HFFc6 (cell line): ENCODE data around the gene SLC28A3. TPM values are rescaled to one million over a fixed set of nuclear protein-coding genes. Genes with fewer than 3 reads are reported as not detected.

Experiments used
- DNase-seq: peaks from one replicate; pipeline ENCODE4 v3.0.0-alpha.2; 2018
- H3K27ac Mint-ChIP-seq: 2 replicates; pipeline ENCODE4 v1.8.0; 2020; ENCODE audit warnings: mild to moderate bottlenecking, mixed read lengths
- H3K27me3 Mint-ChIP-seq: 2 replicates; pipeline ENCODE4 v1.8.0; 2021; ENCODE audit warnings: mild to moderate bottlenecking, moderate library complexity, mixed read lengths; ENCODE audit not compliant: insufficient read depth
- H3K36me3 Mint-ChIP-seq: 2 replicates; pipeline ENCODE4 v1.8.0; 2021; ENCODE audit warnings: low read depth, mixed read lengths
- H3K4me1 Mint-ChIP-seq: 2 replicates; pipeline ENCODE4 v1.8.0; 2020; ENCODE audit warnings: low read depth, mixed read lengths
- H3K4me3 Mint-ChIP-seq: 2 replicates; pipeline ENCODE4 v1.8.0; 2020; ENCODE audit warnings: mild to moderate bottlenecking, moderate library complexity, mixed read lengths
- H3K9me3 Mint-ChIP-seq: 2 replicates; pipeline ENCODE4 v1.8.0; 2020; ENCODE audit warnings: mild to moderate bottlenecking, mixed read lengths
- CTCF ChIP-seq: fragments of 200-600 bp; sonication (generic); IDR thresholded peaks from 2 replicates; pipeline ENCODE4 v1.5.0; 2021; ENCODE audit warnings: antibody characterized with exemption, mild to moderate bottlenecking
- total RNA-seq, 6 experiments: library from RNA; stranded (reverse); fragmentation: NEBNext Ultra II Directional; extraction: Animal tissue kit (Norgen Biotek cat#: 25700); gene quantifications; 2 replicates in 1 of 6; 3 replicates in 5 of 6; pipeline ENCODE4 v1.2.3, GENCODE V29; 2021

Gene SLC28A3
- total RNA-seq, 6 experiments from 2014 or later: 0.43 to 0.64 (median 0.54) TPM

GRCh38 chr9:84315278-84315877, 25.2 kb downstream of the SLC28A3 start:
- Mint-ChIP-seq H3K27me3 (peaks cover 2% of the 10 kb centered on the region), H3K27ac (no peak overlapping the region), H3K4me1 (peaks cover 24% of the 10 kb centered on the region), H3K4me3 (no peak overlapping the region), H3K36me3 (no peaks in the 10 kb centered on the region), H3K9me3 (no peaks in the 10 kb centered on the region)
- DNase-seq: peak; percentile 32
- TF ChIP-seq CTCF: peak; percentile 94

- DNase-seq: no peak
- Mint-ChIP-seq H3K36me3 (no peaks in the 10 kb centered on the region), H3K27ac (no peak overlapping the region), H3K4me3 (no peak overlapping the region), H3K27me3 (peaks cover 2% of the 10 kb centered on the region), H3K9me3 (no peaks in the 10 kb centered on the region), H3K4me1 (peaks cover 24% of the 10 kb centered on the region)
- no peak for TF ChIP-seq CTCF
Measured at GRCh38 chr9:84314306-84314705, 26.3 kb downstream of the SLC28A3 start.

- TF ChIP-seq CTCF: no peak
- Mint-ChIP-seq H3K27ac (no peak overlapping the region), H3K4me3 (no peak overlapping the region), H3K4me1 (peaks cover 11% of the 10 kb centered on the region), H3K9me3 (no peaks in the 10 kb centered on the region), H3K36me3 (no peaks in the 10 kb centered on the region), H3K27me3 (no peaks in the 10 kb centered on the region)
- DNase-seq: no peak
Measured at GRCh38 chr9:84310883-84311282, 29.7 kb downstream of the SLC28A3 start.

GRCh38 chr9:84305497-84306131, 34.9 kb downstream of the SLC28A3 start:
- H3K4me1 Mint-ChIP-seq: peaks cover 31% of the 10 kb centered on the region
- H3K27ac Mint-ChIP-seq: no peak overlapping the region
- H3K27me3 Mint-ChIP-seq: no peaks in the 10 kb centered on the region
- no peaks in the 10 kb centered on the region for H3K36me3 Mint-ChIP-seq
- no peak for TF ChIP-seq CTCF
- H3K9me3 Mint-ChIP-seq: no peaks in the 10 kb centered on the region
- no peak for DNase-seq
- no peak overlapping the region for H3K4me3 Mint-ChIP-seq

- Mint-ChIP-seq H3K27ac (no peak overlapping the region), H3K4me1 (peaks cover 38% of the 10 kb centered on the region), H3K4me3 (no peak overlapping the region), H3K27me3 (no peaks in the 10 kb centered on the region), H3K9me3 (no peaks in the 10 kb centered on the region), H3K36me3 (no peaks in the 10 kb centered on the region)
- no peak for DNase-seq
- TF ChIP-seq CTCF: no peak
Measured at GRCh38 chr9:84304166-84304565, 36.4 kb downstream of the SLC28A3 start.
